Mammary epithelial cell (primary cell): Measurements from ENCODE around the gene ME3.

Experiments
- CTCF ChIP-seq, 2 donors: IDR thresholded peaks in 1 of 2; conservative IDR thresholded peaks in 1 of 2; 2 replicates each; pipeline ENCODE4 v1.5.1; 2011 to 2012; ENCODE audit warnings: inconsistent platforms in 2 of 2, low read length in 2 of 2, mild to moderate bottlenecking in 2 of 2, control low read depth in 1 of 2, low read depth in 1 of 2; ENCODE audit not compliant: insufficient read depth in 1 of 2; ENCODE audit errors: extremely low read depth in 1 of 2
- EZH2 ChIP-seq: IDR thresholded peaks from 2 replicates; pipeline ENCODE4 v1.6.1; 2012; ENCODE audit warnings: low read length, inconsistent platforms, borderline replicate concordance

GRCh38 chr11:86722006-86722405, 49.6 kb upstream of the ME3 start:
- TF ChIP-seq CTCF (conservative IDR thresholded peaks at IDR 0.05 in 1 of 2, IDR thresholded peaks at IDR 0.05 in 1 of 2; ENCODE audit: extremely low read depth in 1 of 2, insufficient read depth in 1 of 2, low read depth in 1 of 2, low read length in 2 of 2) (no peak), EZH2 (no peak)
